Sigmoid colon (tissue), 7 donors: ENCODE results near the gene CCL17. TPM values are rescaled to one million over a fixed set of nuclear protein-coding genes. Genes with fewer than 3 reads are reported as not detected.
"Not testable (repeated sequence)": the region's sequence is repeated elsewhere in the genome, so short reads cannot be mapped to it uniquely, and the experiment has no call there.

ENCODE experiments used
- DNase-seq: peaks from one replicate; pipeline ENCODE4 v3.0.0-alpha.2; 2019
- H3K27ac ChIP-seq, 4 donors: fragments of 200-600 bp; sonication (generic); one replicate each; pipeline ENCODE4 v1.5.1; 2016 to 2019; ENCODE audit warnings: mild to moderate bottlenecking in 1 of 4
- H3K27me3 ChIP-seq, 3 donors: fragments of 200-600 bp; sonication (generic); one replicate each; pipeline ENCODE4 v1.5.1; 2019; ENCODE audit warnings: mild to moderate bottlenecking in 1 of 3
- H3K36me3 ChIP-seq, 4 donors: fragments of 200-600 bp; sonication (generic); one replicate each; pipeline ENCODE4 v1.5.1; 2016 to 2019
- H3K4me1 ChIP-seq, 4 donors: fragments of 200-600 bp; sonication (generic); one replicate each; pipeline ENCODE4 v1.5.1; 2017 to 2019
- H3K4me3 ChIP-seq, 4 donors: fragments of 200-600 bp; sonication (generic); one replicate each; pipeline ENCODE4 v1.5.1; 2017 to 2019; ENCODE audit warnings: mild to moderate bottlenecking in 2 of 4, moderate library complexity in 1 of 4
- H3K9me3 ChIP-seq, 4 donors: fragments of 200-600 bp in 3 of 4; sonication (generic) in 3 of 4; one replicate each; pipeline versions ENCODE4 v1.5.1 to v1.6.1; 2013 to 2019
- EP300 ChIP-seq, 4 donors: sonication (generic); formaldehyde crosslinking; IDR thresholded peaks; one replicate each; pipeline ENCODE4 v1.6.1; 2017; ENCODE audit warnings: antibody characterized with exemption in 4 of 4
- POLR2A ChIP-seq, 2 donors: fragments of 450-650 bp; IDR thresholded peaks; one replicate each; pipeline ENCODE4 v1.6.1; 2016; ENCODE audit warnings: antibody characterized with exemption in 2 of 2, mild to moderate bottlenecking in 2 of 2, moderate library complexity in 2 of 2
- POLR2AphosphoS5 ChIP-seq, 4 donors: sonication (generic); formaldehyde crosslinking; IDR thresholded peaks; one replicate each; pipeline ENCODE4 v1.6.1; 2017; ENCODE audit warnings: antibody characterized with exemption in 4 of 4
- WGBS, 2 donors: extraction: QIAGEN DNeasy Blood & Tissue Kit; methylation state at CpG; one replicate each; pipeline ENCODE4 v1.1.7; 2013; 5-methylcytosine and 5-hydroxymethylcytosine counted together
- intact Hi-C: fragments of 100-400 bp; cut with DNase I; formaldehyde crosslinking; loops from one replicate; pipeline ENCODE4 v1.15.1; 2023
- polyA plus RNA-seq, 3 donors: library from polyadenylated mRNA; stranded (reverse); fragments of 200-250 nt; gene quantifications; one replicate each; pipeline ENCODE4 v1.2.3, GENCODE V29; 2013
- total RNA-seq, 4 donors: library from RNA; depleted of rRNA; stranded (reverse); fragments of >200 nt; gene quantifications; one replicate each; pipeline ENCODE4 v1.1.0, GENCODE V29; 2016
- TF ChIP-seq, protein P1 (sequence below), 4 experiments: fragments of 450-650 bp in 3 of 4; fragments of 200-600 bp in 1 of 4; IDR thresholded peaks; one replicate each; pipeline ENCODE4 v1.5.1; 2016 to 2019; ENCODE audit warnings: antibody characterized with exemption in 4 of 4, mild to moderate bottlenecking in 3 of 4, moderate library complexity in 2 of 4
- donor health status: healthy with polysubstance abuse.
- donor health status: Bipolar disorder and iron deficiency.
- donor health status: healthy.

Gene CCL17
- total and polyA plus RNA-seq, 7 donors, result 7.6 TPM; not detected in 6

DNA sequence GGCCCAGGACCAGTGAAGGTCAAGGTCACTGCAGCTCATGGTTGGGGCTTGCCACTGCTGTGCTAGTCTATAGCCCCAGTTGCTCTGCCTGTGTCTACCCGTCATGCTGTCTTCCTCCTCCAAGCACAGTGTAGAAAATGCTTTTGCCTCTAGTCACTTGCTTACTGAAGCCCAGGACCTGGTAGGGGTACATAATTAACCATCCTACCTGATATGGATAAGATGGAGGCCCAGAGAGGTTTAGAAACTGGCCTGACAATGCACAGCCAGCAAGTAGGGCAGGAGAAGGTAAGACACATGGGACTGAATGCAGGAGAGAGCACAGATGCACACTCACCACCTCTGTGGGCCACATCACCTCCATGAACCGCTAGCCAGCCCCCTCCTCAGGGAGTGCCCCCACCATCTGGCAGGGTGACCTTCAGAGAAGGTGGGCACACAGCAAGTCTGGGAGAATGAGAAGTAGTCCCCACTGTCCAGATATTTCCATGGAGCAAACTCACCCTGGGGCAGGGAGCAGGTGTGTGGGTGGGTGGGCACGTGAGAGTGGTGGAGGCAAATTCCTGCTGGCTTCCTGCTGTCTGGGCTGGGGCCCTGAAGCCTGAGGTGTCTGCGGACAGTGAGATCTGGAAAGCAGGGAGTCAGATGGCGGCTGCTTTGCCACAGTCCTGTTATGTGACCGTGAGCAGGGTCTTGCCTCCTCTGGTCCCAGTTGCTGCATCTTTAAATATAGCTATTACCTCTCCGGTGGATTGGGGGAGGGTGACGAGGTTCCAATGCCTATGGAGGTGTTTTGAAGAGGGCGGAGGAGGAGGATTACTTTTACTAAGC is 31.2 kb upstream of the CCL17 start:
- Histone ChIP-seq H3K27ac (peak overlapping the region; percentile 82 to 95 (median 88)), H3K4me1 (peaks cover 0 to 32% (median 29%) of the 10 kb centered on the region in 4 donors), H3K27me3 (peaks cover 0 to 4% (median 0%) of the 10 kb centered on the region in 3 donors), H3K36me3 (no peaks in the 10 kb centered on the region), H3K9me3 (no peaks in the 10 kb centered on the region), H3K4me3 (peak overlapping the region; percentile 44 to 65 (median 60))
- no peak for DNase-seq
- intact Hi-C loops, result loop anchor here (5.0 kb wide), 1 partner anchor 71 kb away; no protein-coding TSS in a partner anchor
- TF ChIP-seq EP300 (IDR thresholded peaks at IDR 0.05), result no peak
- TF ChIP-seq, protein P1, sequence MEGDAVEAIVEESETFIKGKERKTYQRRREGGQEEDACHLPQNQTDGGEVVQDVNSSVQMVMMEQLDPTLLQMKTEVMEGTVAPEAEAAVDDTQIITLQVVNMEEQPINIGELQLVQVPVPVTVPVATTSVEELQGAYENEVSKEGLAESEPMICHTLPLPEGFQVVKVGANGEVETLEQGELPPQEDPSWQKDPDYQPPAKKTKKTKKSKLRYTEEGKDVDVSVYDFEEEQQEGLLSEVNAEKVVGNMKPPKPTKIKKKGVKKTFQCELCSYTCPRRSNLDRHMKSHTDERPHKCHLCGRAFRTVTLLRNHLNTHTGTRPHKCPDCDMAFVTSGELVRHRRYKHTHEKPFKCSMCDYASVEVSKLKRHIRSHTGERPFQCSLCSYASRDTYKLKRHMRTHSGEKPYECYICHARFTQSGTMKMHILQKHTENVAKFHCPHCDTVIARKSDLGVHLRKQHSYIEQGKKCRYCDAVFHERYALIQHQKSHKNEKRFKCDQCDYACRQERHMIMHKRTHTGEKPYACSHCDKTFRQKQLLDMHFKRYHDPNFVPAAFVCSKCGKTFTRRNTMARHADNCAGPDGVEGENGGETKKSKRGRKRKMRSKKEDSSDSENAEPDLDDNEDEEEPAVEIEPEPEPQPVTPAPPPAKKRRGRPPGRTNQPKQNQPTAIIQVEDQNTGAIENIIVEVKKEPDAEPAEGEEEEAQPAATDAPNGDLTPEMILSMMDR (IDR thresholded peaks at IDR 0.05), result no peak
- TF ChIP-seq POLR2AphosphoS5 (IDR thresholded peaks at IDR 0.05), result no peak
- no peak for TF ChIP-seq POLR2A (IDR thresholded peaks at IDR 0.05)
- WGBS, 2 donors, result 52 to 70% methylated on average over 9 of the region's 9 CpGs

GRCh38 chr16:57374067-57374534 is 30.5 kb upstream of the CCL17 start:
- intact Hi-C loops, result loop anchor here (5.0 kb wide), 1 partner anchor 72 kb away; no protein-coding TSS in a partner anchor
- Histone ChIP-seq H3K4me1 (peaks cover 0 to 36% (median 29%) of the 10 kb centered on the region in 4 donors), H3K4me3 (peak overlapping the region; percentile 44 to 65 (median 60)), H3K27me3 (peaks cover 0 to 4% (median 0%) of the 10 kb centered on the region in 3 donors), H3K36me3 (no peaks in the 10 kb centered on the region), H3K27ac (peak overlapping the region; percentile 82 to 95 (median 88)), H3K9me3 (no peaks in the 10 kb centered on the region)
- TF ChIP-seq, protein P1 (IDR thresholded peaks at IDR 0.05), result no peak
- peak; percentile 18 to 24 for TF ChIP-seq POLR2A (IDR thresholded peaks at IDR 0.05)
- no peak for TF ChIP-seq EP300 (IDR thresholded peaks at IDR 0.05)
- peak; percentile 38 to 74 (median 45) for TF ChIP-seq POLR2AphosphoS5 (IDR thresholded peaks at IDR 0.05)
- peak; percentile 77 for DNase-seq
- 61 to 66% methylated on average over 9 of the region's 9 CpGs for WGBS, 2 donors

- H3K9me3 ChIP-seq, H3K36me3 ChIP-seq, DNase-seq, H3K4me3 ChIP-seq, H3K27me3 ChIP-seq: not testable (repeated sequence)
- Histone ChIP-seq H3K4me1 (peaks cover 0 to 36% (median 29%) of the 10 kb centered on the region in 4 donors), H3K27ac (peak overlapping the region; percentile 82 to 95 (median 88))
- intact Hi-C loops, result loop anchor here (5.0 kb wide), 1 partner anchor 73 kb away; no protein-coding TSS in a partner anchor
- 91 to 95% methylated on average over 8 of the region's 8 CpGs for WGBS, 2 donors
These were observed 29.6 kb upstream of the CCL17 start for GRCh38 chr16:57374925-57375465.

DNA sequence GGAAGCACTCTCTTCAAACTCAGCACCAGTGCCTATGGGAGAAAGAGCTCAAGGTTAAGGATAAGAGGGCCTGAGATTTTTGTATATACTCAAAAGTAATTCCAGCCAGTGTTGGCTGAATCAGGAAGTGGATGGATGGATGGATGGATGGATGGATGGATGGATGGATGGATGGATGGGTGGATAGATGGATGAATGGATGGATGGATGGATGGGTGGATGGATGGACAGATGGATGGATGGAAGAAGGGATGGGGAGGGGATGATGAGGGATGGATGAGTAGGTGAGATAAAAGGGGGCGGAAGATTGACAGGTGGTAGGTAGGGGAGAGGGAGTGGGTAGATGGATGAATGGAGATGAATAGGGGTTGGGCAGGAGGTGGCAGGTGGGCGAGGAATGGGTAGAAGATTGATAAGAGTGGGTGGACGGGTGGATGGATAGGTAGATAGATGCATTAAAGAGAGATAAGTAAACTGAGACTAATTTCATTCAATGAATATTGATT is 28.2 kb upstream of the CCL17 start:
- WGBS, 2 donors, result 94 to 95% methylated on average over 3 of the region's 3 CpGs
- Histone ChIP-seq H3K9me3 (no peaks in the 10 kb centered on the region), H3K4me3 (no peak overlapping the region), H3K27me3 (peaks cover 0 to 4% (median 0%) of the 10 kb centered on the region in 3 donors), H3K27ac (peak overlapping the region in 2 of 4 donors; percentile 30 to 95), H3K36me3 (no peaks in the 10 kb centered on the region), H3K4me1 (peaks cover 0 to 41% (median 33%) of the 10 kb centered on the region in 4 donors)
- intact Hi-C loops, result no loop called here
- TF ChIP-seq, protein P1 (IDR thresholded peaks at IDR 0.05), result no peak
- TF ChIP-seq POLR2A (IDR thresholded peaks at IDR 0.05) (no peak), POLR2AphosphoS5 (IDR thresholded peaks at IDR 0.05) (no peak), EP300 (IDR thresholded peaks at IDR 0.05) (no peak)
- DNase-seq, result no peak
